IPS-NIHi7 (cell line): ENCODE data around the gene SSB.
"Not testable (repeated sequence)": the region's sequence is repeated elsewhere in the genome, so short reads cannot be mapped to it uniquely, and the experiment has no call there.

ENCODE experiments used
- DNase-seq: peaks from one replicate; pipeline ENCODE4 v3.0.0; 2012; ENCODE audit warnings: mixed read lengths; ENCODE audit errors: extremely low spot score

Gene SSB

DNA sequence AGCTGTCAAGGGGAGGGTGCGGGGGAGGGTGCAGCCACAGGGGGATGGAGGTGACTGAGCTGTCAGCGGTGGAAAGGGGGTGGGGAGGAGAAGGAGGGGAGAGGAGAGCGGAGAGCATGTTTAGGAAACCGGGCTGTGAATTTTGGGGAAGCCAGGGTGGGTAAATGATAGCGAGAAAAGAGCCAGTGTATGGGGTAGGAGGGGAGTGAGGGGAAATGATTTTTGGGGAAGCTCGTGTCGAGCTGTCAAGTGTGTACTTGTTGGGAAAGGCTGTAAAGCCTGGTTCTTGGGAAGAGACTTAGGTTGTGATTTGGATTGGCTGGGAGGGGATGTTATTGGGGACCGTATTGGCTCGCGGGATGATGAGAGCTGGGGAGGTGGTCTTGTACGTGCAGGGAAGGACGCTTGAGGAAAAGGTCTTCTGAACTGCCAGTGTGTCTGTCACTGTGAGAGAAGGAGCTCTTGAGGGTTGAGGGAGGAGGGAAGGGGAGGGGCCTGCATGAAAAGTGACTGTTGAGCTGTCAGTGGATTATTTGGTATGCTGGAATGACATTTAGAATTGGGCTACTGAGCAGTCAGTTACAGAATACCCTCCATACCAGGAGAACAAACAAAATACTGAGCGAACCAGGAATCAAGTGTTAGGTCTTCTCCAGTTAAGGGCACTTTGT is 29.6 kb downstream of the SSB start:
- peak; percentile 33 for DNase-seq

DNA sequence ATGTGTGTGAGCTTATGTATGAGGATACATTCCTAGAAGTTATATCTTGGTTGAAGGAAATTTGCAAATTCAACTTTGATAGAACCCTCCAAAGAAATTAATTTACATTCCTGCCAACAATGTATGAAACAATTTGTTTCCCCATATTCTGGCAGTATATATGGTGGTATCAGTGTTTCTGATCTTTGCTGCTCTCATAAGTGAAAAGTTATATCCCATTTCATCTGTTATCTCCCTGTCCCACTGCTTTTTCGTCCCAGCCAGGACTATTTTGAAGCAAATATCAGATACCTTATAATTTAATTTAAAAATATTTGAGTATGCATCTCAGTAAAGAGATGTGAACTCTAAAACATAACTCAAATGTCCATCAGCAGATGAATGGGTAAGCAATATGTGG is 35.7 kb downstream of the SSB start:
- DNase-seq: no peak

DNA sequence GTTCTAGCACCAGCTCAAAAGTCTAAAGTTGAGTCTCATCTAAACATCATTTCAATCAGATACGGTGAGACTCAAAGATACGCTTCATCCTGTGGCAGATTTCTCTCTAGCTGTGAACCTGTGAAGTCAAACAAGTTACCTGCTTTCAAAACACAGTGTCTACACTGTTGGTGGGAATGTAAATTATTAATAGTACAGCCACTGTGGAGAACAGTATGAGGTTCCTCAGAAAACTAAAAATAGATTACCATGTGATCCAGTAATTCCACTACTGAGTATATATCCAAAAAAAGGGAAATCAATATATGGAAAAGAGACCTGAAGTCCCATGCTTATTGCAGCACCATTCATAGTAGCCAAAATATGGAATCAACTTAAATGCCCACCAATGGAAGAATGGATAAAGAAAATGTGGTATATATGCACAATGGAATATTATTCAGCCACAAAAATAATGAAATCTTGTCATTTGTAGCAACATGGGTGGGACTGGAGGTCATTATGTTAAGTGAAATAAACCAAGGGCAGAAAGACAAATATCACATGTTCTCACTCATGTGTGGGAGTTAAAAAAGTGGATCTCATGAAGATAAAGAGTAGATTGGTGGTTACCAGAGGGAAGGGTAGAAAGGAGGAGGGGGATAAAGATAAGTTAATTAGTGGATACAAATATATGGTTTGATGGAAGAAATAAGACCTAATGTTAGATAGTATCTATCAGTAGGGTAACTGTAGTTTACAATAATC is 40.2 kb downstream of the SSB start:
- no peak for DNase-seq

DNA sequence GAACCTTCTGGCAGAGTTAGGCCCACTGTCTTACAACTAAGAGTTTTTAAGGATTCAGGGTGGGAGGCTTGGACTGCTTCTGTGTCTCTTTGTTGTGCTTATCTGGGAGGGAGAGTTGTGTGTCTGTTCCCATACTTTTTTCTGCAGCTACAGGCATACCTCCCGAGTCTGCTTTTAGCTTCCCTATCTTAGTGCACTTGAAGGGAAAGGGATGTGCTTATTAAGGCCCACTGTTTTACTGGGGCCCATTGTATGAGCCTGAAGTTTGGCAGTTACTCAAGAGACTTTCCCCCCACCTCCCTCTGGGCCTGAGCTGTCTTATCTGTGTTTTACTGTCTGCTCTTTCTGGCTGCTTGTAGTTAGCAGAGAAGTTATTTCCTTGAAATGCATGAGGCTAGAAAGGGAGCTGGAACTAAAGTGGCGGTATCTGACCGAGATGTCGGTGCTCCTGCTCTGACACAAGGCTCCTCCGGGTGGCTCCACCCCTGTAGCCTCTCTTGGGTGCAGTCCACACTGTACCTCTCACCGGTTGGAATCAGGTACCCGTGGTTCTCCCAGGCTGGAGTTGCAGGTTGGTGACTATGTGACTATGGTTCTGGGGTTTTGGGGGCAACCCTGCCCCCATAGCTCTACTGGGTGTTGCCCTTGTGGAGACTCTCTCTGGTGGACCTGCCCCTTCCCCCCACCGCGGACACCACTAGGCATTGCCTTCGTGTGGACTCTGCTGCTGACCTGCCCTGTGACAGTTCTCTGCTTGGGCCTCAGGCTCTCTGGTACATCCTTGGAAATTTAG is 41.5 kb downstream of the SSB start:
- peak; percentile 14 for DNase-seq

GRCh38 chr2:169840747-169841142 is 42.1 kb downstream of the SSB start:
- no peak for DNase-seq

- not testable (repeated sequence) for DNase-seq
These were observed 43.0 kb downstream of the SSB start for GRCh38 chr2:169841625-169842024.

DNA sequence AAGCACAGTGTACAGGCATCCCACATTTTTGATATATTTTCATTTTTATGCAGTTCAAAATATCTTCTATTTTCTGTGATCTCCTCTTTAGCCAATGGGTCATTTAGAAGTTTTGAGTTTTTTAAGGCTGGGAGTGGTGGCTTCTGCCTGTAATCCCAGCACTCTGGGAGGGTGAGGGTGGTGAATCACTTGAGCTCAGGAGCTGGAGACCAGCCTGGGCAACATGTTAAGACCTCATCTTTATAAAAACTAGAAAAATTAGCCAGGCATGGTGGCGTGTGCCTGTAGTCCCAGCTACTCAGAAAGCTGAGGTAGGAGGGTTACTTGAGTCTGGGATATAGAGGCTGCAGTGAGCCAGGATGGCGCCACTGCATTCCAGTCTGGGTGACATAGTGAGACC is 46.3 kb downstream of the SSB start:
- DNase-seq: no peak

DNA sequence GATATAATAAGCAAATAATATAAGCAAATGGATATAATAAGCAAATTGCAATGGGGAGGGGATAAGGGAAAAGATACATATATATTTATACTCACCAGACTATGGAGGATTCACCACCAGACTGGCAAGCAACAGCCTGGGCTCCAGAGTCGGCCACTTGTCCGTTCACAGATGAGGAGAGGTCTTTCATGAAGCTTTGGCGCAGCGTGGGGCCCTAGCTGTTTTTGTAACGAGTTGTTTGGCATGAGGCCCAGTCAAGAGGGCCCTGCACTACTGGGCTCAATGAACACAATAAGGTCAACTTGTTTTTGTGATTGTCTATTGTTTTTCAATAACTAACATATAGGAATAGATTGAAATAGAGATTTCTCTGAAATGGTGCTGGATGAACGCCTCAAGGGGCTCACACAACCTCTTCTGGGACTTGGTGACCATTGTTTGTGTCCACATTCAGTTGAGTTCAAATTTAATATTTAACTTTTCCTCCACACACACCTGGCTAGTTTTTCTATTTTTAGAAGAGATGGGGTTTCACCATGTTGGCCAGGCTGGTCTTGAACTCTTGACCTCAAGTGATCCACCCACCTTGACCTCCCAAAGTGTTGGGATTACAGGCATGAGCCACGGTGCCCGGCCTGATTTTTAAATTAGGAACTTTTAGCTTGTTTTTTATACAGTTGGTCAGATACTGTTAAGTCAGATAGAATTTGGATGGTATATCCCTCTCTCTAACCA is 50.5 kb downstream of the SSB start:
- not testable (repeated sequence) for DNase-seq

GRCh38 chr2:169849710-169850109 is 51.0 kb downstream of the SSB start:
- no peak for DNase-seq

DNA sequence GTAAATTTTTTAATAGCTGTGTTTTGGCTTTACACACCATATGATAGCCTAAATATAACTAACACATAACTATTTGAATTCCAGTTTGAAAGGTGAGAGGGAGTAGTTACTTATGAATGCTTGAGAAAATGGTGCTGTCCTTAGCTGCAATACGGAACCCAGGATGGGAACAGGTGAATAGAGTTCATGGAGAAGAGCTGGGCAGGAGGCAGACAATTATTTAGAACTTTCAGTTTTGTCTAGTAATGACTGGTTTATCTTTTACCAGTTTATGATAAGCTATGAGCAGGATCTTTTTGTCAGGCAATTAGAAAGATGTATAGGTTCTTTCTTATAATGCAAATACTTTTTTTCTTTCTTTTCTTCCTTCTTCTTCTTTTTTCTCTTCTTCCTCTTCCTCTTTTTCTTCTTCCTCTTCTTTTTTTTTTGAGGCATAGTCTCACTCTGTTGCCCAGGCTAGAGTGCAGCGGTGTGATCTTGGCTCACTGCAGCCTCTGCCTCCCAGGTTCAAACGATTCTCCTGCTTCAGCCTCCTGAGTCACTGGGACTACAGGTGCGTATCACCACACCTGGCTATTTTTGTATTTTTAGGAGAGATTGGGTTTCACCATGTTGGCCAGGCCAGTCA is 54.5 kb downstream of the SSB start:
- DNase-seq: no peak

DNA sequence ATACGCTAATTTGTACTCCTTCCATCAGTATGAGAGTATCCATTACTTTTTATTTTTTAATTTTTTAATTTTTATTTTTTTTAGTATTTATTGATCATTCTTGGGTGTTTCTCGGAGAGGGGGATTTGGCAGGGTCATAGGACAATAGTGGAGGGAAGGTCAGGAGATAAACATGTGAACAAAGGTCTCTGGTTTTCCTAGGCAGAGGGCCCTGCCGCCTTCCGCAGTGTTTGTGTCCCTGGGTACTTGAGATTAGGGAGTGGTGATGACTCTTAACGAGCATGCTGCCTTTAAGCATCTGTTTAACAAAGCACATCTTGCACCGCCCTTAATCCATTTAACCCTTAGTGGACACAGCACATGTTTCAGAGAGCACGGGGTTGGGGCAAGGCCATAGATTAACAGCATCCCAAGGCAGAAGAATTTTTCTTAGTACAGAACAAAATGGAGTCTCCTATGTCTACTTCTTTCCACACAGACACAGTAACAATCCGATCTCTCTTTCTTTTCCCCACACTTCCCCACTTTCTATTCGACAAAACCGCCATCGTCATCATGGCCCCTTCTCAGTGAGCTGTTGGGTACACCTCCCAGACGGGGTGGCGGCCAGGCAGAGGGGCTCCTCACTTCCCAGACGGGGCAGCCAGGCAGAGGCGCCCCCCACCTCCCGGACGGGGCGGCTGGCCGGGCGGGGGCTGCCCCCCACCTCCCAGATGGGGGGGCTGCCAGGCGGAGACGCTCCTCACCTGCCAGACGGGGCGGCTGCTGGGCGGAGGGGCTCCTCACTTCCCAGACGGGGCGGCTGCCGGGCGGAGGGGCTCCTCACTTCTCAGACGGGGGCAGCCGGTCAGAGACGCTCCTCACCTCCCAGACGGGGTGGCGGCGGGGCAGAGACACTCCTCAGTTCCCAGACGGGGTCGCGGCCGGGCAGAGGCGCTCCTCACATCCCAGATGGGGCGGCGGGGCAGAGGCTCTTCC is 56.9 kb downstream of the SSB start:
- not testable (repeated sequence) for DNase-seq

- DNase-seq: no peak
These were observed 60.8 kb downstream of the SSB start for GRCh38 chr2:169859423-169859822.

DNA sequence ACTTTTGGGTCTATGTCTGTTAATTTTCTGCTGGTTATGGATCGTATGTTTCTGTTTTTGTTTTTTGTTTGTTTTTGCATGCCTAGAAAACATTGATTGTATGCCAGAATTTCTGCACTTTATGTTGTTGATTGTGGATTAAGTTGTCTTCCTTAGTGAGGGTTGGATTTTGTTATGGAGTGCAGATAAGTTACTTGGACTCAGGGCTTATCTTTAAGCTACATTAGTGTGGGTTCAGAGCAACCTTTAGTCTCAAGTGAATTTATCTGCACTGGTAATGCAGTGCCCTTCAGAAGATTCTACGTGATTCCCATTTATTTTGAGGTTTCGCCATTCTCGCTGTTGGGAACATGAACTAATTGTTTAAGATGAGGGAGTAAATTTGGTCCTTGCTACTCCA is 61.5 kb downstream of the SSB start:
- DNase-seq: no peak
